Measurements from ENCODE around the gene DENND1A. TPM values are rescaled to one million over a fixed set of nuclear protein-coding genes. Genes with fewer than 3 reads are reported as not detected.

Gene DENND1A
- total RNA-seq, 3 donors from 2014 or later, result 18.4 to 21.3 (median 20.1) TPM

- no peaks in the 10 kb centered on the region for H3K9me3 ChIP-seq
- no peaks in the 10 kb centered on the region for H3K27me3 ChIP-seq
- intact Hi-C loops (cut with DNase I; ENCODE audit: low total_unique reads), result no loop called here
- TF ChIP-seq POLR2AphosphoS5 (IDR thresholded peaks at IDR 0.05) (no peak), POLR2A (IDR thresholded peaks at IDR 0.05) (no peak), CTCF (IDR thresholded peaks at IDR 0.05) (no peak)
- H3K36me3 ChIP-seq, result no peaks in the 10 kb centered on the region
- H3K27ac ChIP-seq, result no peak overlapping the region
- H3K4me1 ChIP-seq, result no peaks in the 10 kb centered on the region
- no peak overlapping the region for H3K4me3 ChIP-seq
- DNase-seq (ENCODE audit: low spot score in 2 of 2), result no peak
Observed at GRCh38 chr9:123798195-123798594, 131.7 kb downstream of the DENND1A start.

- TF ChIP-seq CTCF (IDR thresholded peaks at IDR 0.05) (no peak), POLR2A (IDR thresholded peaks at IDR 0.05) (no peak), POLR2AphosphoS5 (IDR thresholded peaks at IDR 0.05) (no peak)
- H3K36me3 ChIP-seq, result no peaks in the 10 kb centered on the region
- intact Hi-C loops (cut with DNase I; ENCODE audit: low total_unique reads), result no loop called here
Observed at GRCh38 chr9:123796618-123797484, 133.1 kb downstream of the DENND1A start.

GRCh38 chr9:123796094-123796493, 133.8 kb downstream of the DENND1A start:
- no peak for DNase-seq (ENCODE audit: low spot score in 2 of 2)
- intact Hi-C loops (cut with DNase I; ENCODE audit: low total_unique reads), result no loop called here
- no peak overlapping the region for H3K27ac ChIP-seq
- H3K4me3 ChIP-seq, result no peak overlapping the region
- no peaks in the 10 kb centered on the region for H3K9me3 ChIP-seq
- H3K4me1 ChIP-seq, result no peaks in the 10 kb centered on the region
- TF ChIP-seq CTCF (IDR thresholded peaks at IDR 0.05), result no peak
- TF ChIP-seq POLR2A (IDR thresholded peaks at IDR 0.05), result no peak
- no peak for TF ChIP-seq POLR2AphosphoS5 (IDR thresholded peaks at IDR 0.05)
- no peaks in the 10 kb centered on the region for H3K36me3 ChIP-seq
- no peaks in the 10 kb centered on the region for H3K27me3 ChIP-seq

More at GRCh38 chr9:123796618-123797484, 133.1 kb downstream of the DENND1A start:
- Histone ChIP-seq H3K4me1 (no peaks in the 10 kb centered on the region), H3K9me3 (no peaks in the 10 kb centered on the region), H3K4me3 (no peak overlapping the region), H3K27me3 (no peaks in the 10 kb centered on the region), H3K27ac (no peak overlapping the region)
- no peak for DNase-seq (ENCODE audit: low spot score in 2 of 2)

- Histone ChIP-seq H3K27ac (no peak overlapping the region), H3K27me3 (no peaks in the 10 kb centered on the region), H3K4me3 (no peak overlapping the region), H3K36me3 (no peaks in the 10 kb centered on the region), H3K4me1 (no peaks in the 10 kb centered on the region), H3K9me3 (no peaks in the 10 kb centered on the region)
- DNase-seq (ENCODE audit: low spot score in 2 of 2), result no peak
- TF ChIP-seq POLR2A (IDR thresholded peaks at IDR 0.05) (no peak), CTCF (IDR thresholded peaks at IDR 0.05) (no peak), POLR2AphosphoS5 (IDR thresholded peaks at IDR 0.05) (no peak)
- intact Hi-C loops (cut with DNase I; ENCODE audit: low total_unique reads), result no loop called here
Observed at GRCh38 chr9:123795336-123795735, 134.6 kb downstream of the DENND1A start.

- H3K27ac ChIP-seq, result no peak overlapping the region
- TF ChIP-seq POLR2AphosphoS5 (IDR thresholded peaks at IDR 0.05) (no peak), POLR2A (IDR thresholded peaks at IDR 0.05) (no peak), CTCF (IDR thresholded peaks at IDR 0.05) (no peak)
- intact Hi-C loops (cut with DNase I; ENCODE audit: low total_unique reads), result no loop called here
- no peaks in the 10 kb centered on the region for H3K4me1 ChIP-seq
- no peak for DNase-seq (ENCODE audit: low spot score in 2 of 2)
- H3K9me3 ChIP-seq, result no peaks in the 10 kb centered on the region
- H3K4me3 ChIP-seq, result no peak overlapping the region
- H3K36me3 ChIP-seq, result no peaks in the 10 kb centered on the region
- no peaks in the 10 kb centered on the region for H3K27me3 ChIP-seq
Observed at GRCh38 chr9:123792501-123792900, 137.4 kb downstream of the DENND1A start.
